Cardiac septum (tissue), 1 donor: ENCODE results near the gene BMPR1A. TPM values are rescaled to one million over a fixed set of nuclear protein-coding genes. Genes with fewer than 3 reads are reported as not detected.
"Not testable (repeated sequence)": the region's sequence is repeated elsewhere in the genome, so short reads cannot be mapped to it uniquely, and the experiment has no call there.

ENCODE experiments used
- DNase-seq: peaks from one replicate; pipeline ENCODE4 v3.0.0-alpha.2; 2020; ENCODE audit warnings: low spot score
- intact Hi-C: fragments of 100-400 bp; cut with DNase I; formaldehyde crosslinking; loops from one replicate; pipeline ENCODE4 v1.14.0; 2022
- total RNA-seq: library from RNA; stranded (reverse); fragmentation: NEBNext Ultra II Directional; extraction: Animal tissue kit (Norgen Biotek cat#: 25700); gene quantifications from one replicate; pipeline ENCODE4 v1.2.1, GENCODE V29; 2021
- donor health status: DM: no; HTN: no; CAD: no.

BMPR1A gene
- total RNA-seq, 1 donor from 2014 or later = 60.0 TPM

DNA sequence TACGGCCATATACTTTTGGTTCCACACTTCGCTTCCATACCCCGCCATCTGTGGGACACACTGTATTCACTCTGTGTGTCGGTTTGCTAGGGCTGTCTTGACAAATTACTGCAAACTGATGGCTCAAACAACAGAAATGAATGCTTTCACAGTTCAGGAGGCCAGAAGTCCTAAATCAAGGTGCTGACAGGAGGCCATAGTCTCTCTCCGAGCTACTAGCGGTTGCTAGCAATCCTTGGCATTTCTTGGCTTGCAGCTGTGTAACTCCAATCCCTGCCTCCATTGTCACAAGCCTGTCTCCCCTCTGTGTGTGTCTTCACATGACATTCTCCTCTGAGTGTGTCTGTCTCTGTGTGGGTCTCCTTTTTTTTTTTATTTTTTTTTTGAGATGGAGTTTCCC lies 28.9 kb upstream of the BMPR1A start:
- intact Hi-C loops = no loop called here
- DNase-seq = no peak

DNA sequence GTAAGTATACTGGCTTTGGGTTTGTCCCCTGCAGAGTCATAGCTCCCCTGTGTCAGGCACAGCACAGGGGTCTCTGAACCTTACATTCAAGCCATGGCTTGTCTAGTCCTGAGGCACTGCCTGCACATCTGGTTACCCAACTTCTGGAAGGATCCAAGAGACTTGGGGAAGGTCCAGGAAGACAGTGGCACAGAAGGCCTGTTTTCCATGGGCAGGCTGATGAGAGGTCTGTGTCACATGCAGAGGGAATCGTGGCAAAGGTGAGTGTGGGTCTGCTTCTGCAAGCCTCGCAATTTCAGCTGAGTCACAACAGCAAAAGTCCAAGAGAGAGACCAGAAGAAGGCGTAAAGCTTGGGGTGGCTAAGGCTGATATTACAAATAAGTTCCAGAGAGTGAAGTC lies 28.4 kb upstream of the BMPR1A start:
- intact Hi-C loops = no loop called here
- DNase-seq = no peak

DNA sequence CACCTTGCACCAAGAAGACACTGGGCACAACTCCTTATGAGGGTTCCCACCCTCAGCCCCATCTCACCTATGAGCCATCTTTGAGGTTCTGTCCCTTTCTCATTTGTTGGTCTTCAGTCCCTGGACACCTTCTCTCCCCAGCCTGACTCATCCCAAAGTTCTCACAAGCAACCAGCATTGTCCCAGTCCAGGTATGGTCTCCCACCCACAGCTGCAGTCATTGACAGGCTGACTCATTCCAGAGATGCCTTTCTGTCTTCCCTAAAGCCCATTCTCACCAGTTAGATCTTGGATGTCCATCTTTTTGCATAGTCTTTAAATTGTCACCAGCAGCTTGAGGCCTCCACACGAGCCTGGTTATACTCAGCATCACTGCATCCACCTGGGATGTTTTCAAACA lies 26.7 kb upstream of the BMPR1A start:
- no peak for DNase-seq
- intact Hi-C loops = no loop called here

DNA sequence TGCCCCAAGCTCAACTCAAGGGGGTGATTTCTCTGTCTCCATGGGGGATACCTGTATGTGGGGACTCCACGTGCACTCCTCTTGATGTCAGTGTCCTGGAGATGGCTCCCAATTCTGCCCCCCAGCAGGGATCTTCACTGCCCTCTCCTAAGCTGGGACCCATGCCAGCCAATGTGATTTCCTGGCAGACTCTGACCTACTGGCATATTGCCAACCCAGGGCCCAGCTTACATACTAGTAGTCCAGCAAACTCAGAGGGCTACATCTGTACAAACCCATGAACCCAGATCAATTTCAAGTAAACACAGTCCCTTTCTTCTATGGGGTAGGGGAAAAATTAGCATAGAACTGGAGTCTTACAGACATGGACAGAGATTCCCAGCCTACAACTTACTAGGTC lies 26.2 kb upstream of the BMPR1A start:
- intact Hi-C loops = no loop called here
- no peak for DNase-seq

DNA sequence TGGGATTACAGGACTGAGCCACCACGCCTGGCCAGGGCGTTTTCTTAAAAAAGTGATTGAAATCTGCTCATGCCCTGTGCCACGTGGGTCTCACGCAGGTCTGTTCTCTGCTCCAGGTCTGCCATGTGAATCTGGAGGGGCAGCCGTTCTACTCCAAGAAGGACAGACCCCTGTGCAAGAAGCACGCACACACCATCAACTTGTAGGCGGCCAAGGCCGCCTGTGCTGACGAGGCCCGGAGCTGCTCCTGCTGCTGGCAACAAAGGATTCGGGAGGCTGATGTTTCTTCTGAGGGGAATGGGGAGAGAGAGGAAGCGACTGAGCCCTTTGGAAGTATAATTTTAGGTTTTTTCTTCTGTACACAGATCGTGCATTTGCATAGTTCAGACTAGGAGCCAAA lies 23.6 kb upstream of the BMPR1A start:
- DNase-seq = no peak
- intact Hi-C loops = no loop called here

DNA sequence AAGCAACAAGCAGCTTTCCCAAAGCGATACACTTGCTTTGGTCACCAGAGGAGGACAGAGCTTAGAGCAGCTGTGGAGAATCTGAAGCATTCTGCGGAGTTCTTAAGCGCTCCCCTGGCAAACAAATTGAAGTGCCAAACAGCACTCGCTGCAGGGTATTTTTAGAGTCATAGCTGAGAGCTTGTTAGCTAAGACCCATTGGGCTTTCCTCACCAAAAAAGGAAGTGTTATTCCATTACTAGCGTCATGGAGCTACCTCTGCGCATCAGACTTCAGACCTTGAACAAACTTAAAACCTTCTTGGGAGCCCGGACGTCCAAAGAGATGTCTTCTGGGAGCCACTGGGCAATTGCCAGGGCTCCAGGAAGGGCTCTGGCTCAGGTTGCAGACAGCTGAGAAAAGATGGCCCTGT lies 23.2 kb upstream of the BMPR1A start:
- intact Hi-C loops = no loop called here
- no peak for DNase-seq

DNA sequence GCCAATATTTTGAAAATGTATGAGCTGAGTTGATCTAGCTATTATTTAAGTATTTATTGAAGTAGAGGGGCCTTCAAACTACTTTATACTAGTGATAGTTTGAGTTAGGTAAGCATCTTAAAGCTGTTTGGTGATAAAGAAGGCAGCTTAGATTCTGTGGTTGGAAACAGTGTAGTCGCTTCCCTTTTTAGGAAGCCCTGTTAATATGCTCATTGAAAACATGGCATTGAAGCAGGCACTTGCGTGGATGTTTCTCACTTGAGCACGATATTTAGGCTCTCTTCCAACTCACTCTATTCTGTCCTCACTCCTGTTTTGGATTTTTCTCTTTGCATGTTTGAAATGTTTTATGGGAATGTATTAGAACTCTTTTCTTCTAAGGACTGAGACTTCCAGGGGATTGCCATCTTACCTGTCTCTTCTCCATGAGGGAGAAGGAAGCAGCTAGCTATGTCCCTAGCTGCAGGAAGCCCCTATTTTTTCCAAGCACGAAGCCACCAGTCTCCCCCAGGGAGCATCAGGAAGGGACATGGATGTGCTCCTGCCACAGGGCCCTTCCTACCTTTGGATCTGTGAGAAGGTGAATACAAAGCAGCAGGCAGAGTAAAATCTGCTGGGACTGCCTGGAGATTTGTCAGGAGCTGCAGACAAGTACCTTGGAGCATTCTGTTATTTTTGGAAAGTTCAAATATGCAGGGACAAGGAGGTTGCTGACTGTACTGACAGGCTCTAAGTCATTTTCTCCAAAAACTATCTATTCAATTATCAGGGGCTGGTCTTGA lies 22.0 kb upstream of the BMPR1A start:
- intact Hi-C loops = no loop called here
- DNase-seq = no peak

DNA sequence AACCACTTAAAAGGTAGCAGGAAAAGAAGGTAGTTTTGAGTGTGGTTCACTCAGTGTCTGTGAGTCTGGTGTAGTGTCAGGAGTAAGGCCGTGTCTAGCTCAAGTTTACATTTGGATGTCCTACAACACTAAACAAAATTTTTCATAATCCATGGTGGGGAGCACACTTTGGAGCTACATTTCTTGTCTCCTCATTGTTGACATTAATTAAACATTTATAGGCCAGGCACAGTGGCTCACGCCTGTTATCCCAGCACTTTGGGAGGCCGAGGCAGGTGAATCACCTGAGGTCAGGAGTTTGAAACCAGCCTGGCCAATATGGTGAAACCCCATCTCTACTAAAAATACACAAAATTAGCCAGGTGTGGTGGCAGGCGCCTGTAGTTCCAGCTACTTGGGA lies 21.1 kb upstream of the BMPR1A start:
- DNase-seq, intact Hi-C loops: not testable (repeated sequence)

DNA sequence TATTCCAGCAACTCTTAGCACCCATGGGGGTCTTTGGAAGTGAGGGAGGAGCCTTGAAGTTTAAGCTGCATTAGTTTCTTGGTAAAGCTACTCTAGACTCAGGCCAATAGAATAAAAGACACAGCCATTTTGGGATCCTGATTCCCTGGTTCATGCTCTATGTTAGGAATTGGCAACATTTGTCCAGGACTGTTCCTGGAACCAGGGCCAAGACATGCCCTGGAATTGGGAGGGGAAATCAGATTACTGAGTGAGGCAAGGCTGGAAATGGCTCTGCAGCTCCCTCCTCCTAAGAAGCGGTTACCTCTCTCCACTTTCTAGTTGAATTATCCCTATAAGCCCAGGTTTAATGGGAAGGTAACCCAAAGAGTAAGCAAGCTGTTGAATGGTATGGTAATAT lies 14.2 kb upstream of the BMPR1A start:
- no peak for DNase-seq
- intact Hi-C loops = no loop called here

DNA sequence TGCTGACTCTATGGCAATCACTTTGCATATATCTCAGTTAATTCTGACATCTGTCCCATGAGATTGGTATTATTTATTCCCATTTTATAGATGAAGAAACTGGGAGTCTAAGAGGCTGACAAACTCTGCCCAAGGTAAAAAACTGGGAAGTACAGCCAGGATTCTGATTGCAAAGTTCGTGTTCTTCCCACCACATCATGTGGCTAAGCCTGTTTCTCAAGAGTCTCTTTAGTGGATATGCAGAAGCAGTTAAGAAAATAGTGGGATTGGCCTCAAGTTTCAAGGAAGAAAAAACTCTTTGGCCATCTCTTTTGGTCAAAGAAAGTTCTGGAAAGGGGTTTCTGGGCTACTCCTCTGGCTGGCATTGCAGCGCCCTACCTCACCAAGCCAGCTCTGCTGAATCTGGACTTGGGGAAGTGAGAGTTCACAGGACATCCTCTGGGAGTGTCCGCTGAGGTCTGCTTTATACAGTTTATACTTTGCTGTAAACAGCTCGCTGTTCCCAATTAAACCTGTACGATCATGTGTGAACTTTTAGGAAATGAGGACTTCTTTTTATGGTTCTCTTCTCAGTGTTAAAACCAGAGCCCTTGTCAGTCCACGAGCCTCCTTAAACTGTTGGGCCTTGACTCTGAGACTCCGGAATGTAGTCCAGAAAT lies 12.2 kb upstream of the BMPR1A start:
- no peak for DNase-seq
- intact Hi-C loops = no loop called here

DNA sequence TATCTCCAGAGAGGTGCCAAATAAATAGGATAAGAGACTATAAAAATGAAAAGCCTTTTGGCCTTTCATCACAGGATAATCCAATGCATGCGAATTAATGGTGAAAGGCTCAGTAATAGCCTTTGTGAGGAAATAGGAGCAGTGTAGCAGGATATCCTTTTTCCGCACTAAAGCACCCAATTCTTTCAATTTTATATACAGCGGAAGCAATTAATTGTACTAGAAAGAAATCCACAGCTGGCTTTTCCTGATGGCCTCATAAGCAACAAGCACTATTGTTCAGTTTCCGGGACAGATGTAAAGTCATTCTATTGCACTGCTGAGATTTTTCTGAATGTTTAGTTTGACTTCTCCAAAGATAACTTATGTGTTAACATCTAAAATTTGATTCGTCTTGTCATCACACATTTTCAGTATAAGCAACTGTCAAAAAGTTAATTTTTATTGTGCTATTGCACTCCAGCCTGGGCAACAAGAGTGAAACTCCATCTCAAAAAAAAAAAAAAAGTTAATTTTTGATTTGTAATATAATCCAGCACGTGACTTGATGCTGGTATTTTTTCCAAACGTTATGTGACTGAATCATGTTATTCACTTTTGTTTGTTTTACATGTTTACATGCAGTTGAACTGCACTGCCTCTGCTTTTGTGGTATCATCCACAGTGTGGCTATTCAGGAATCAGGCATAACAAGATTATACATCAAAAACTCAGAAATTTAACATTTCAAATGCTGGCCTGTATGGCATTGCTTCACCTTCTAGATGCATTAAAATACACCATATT lies 8.4 kb upstream of the BMPR1A start:
- intact Hi-C loops = no loop called here
- no peak for DNase-seq

DNA sequence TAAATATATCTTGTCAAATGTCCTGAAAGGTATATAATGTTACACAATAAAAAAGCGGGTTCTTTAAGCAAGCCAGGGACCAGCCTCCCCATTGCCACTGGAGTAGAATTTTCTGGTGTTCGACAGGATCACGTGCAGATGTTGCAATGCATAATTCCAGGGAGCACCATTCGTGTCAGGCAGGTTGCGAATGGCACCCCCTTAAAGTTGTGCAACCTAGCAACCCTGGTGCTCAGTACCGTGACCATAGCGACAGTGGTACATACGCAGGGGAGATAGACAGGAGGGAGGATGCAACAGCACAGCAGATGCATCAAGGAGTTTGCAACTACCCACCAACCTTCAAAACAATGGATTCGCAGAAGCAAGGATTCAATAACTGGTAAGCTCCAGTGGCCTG lies 6.6 kb upstream of the BMPR1A start:
- DNase-seq = no peak
- intact Hi-C loops = no loop called here

DNA sequence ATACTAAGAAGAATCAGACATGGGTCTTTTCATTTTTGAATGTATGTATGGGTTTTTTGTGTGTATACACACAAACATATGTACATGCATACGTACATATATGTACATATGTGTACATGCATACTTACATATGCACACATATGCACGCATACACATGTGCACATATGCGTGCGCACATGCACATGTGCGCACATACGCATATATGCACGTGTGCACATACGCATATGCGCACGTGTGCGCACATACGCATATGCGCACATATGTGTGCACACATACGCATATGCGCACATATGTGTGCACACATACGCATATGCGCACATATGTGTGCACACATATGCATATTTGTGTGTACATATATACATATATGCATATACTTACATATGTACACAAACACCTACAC lies 4.9 kb upstream of the BMPR1A start:
- no peak for DNase-seq
- intact Hi-C loops = no loop called here

DNA sequence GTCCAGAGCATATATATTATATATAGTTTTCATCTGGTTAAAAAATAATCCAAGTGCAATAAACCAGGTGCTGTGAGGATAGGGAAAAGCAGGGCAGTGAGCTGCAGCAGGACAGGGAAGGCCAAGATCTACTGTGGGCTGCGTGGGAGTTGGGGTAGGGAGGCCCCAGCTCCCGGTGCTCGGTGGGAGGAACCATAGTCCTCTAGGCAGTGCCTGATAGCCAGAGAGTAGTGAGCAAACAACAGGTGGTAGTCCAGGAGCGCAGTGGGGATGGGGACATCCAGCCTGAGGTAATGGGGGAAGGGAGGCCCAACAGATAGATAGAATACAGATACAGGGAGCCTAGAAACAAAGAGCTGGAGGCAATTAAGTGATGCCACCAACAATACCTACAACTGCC lies 4.1 kb upstream of the BMPR1A start:
- intact Hi-C loops = no loop called here
- DNase-seq = no peak

DNA sequence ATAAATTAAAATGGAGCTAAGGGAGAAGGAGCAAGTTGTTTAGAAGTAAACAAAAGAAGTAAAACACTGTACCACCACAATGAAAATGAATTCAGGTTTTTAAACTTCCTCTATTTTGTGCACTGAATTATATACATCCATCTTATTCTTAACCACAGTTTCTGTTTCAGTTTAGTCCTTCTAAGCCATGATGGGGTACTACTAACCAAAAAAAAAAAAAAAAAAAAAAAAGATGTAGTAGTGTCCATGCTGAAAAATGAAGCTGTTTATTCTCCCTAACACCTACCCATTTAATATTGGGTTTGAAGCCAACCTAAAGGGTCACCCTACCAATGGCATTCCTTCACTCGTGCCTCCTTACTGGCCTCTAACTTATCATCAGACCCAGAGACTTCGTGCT lies 3.4 kb upstream of the BMPR1A start:
- no peak for DNase-seq

DNA sequence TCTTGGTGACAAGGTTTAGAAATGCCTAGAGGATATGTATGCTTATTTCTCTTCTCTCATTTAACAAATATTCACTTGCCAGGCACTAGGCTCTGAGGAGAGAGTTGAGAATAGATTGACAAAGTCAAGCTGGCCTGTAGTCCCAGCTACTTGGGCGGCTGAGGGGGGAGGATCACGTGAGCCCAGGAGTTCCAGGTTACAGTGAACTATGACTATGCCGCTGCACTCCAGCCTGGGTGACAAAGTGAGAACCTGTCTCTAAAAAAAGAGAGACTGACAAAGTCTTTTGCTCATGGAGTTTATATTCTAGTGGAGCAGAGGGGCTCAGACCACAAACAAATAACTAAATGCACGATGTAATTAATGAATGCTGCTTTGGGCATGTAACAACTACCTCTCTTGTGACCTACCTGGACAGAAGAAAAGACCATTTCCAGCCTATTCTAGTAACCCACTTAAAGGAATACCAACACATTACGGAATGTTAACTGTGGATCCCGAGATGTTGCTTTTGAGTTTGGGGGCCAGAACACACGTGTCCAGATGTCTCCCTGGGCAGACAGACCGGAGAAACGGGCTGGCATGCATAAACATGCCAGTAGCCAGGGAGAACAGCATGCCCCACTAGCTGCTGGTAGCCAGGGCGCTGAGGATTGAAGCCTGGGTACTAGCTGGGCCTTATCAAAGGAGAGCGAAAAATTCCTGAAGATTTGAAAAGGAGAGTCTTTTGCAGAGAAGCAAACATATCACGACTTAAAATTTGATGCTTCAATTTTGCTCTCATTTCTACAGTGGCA lies 2.6 kb upstream of the BMPR1A start:
- no peak for DNase-seq
- intact Hi-C loops = no loop called here

More for the DNA sequence above, 3.4 kb upstream of the BMPR1A start:
- intact Hi-C loops = no loop called here

DNA sequence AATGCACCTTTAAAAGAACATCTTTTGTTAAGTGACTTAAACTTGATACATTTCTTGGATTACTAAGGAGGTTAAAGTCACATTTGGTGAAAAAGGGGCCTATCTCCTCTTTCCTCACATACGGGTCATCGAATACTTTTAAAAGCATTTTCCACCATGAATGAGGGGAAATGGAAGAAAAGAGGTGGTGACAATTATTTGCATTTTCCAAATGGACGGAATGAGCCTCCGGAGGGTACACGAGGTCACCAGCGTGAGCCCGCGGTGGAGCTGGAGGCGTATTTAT lies 1.0 kb upstream of the BMPR1A start:
- DNase-seq = no peak
- intact Hi-C loops = no loop called here

DNA sequence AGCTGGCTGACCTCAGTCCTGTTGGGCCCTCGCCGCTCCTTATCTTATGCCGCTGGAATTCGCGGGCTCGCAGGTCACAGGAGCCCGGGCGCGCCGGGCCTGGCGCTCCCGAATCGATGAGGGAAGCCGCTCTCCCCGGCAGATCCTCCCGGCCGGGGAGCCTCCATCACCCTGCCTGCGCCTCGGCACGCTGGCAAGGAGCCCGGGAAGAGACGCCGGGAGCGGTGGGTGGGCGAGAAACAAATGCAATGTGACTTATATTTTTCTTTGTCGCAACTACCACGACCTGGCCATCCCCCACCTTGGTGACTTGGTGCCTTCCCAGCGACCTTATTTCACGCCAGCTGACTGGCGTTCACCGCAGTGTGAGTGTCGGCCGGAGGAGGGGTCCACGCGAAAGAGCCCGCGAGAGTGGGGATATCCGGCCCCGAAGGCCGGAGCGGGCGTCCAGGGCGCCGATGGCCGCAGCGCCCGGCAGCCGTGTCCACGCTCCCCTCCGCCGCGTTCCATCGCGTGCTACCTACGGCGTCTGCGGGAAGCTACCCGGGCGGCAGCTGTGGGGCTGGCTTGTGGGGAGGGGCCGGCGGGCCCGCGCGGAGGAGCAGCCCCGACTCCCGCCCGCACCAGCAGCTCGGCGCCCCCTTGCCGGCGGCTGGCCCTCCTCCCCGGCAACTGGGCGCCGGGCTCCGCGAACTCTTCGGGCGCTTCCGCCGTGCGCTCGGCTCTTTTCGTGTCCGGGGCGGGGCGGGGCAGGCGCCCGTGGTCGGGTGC lies 494 bp upstream of the BMPR1A start:
- intact Hi-C loops = loop anchor here (1.0 to 2.0 kb wide), 2 partner anchors 45 to 145 kb away; no protein-coding TSS in a partner anchor
- peak; percentile 93 for DNase-seq
